Stomach (tissue), 9 donors: Measurements from ENCODE around the gene DUSP6. TPM values are rescaled to one million over a fixed set of nuclear protein-coding genes. Genes with fewer than 3 reads are reported as not detected.
A peak's percentile ranks its signal among the peaks of the same experiment; 100 is the strongest.

ENCODE experiments used
- DNase-seq, 2 donors: peaks; one replicate each; pipeline versions ENCODE4 v3.0.0 to v3.0.0-alpha.2; 2013 to 2019
- H3K27ac ChIP-seq, 5 donors: fragments of 200-600 bp in 4 of 5; sonication (generic) in 4 of 5; one replicate each; pipeline ENCODE4 v1.5.1; 2013 to 2019; ENCODE audit warnings: mild to moderate bottlenecking in 1 of 5, moderate library complexity in 1 of 5
- H3K27me3 ChIP-seq, 3 donors: fragments of 200-600 bp; sonication (generic); one replicate each; pipeline ENCODE4 v1.5.1; 2017 to 2019; ENCODE audit warnings: mixed run types in 1 of 3
- H3K36me3 ChIP-seq, 4 donors: fragments of 200-600 bp; sonication (generic); 1 replicate in 3 of 4; 2 replicates in 1 of 4; pipeline ENCODE4 v1.5.1; 2016 to 2019
- H3K4me1 ChIP-seq, 4 donors: fragments of 200-600 bp; sonication (generic); one replicate each; pipeline ENCODE4 v1.5.1; 2016 to 2019
- H3K4me3 ChIP-seq, 4 donors: fragments of 200-600 bp; sonication (generic) in 3 of 4; one replicate each; pipeline ENCODE4 v1.5.1; 2016 to 2019; ENCODE audit warnings: mild to moderate bottlenecking in 1 of 4
- H3K9me3 ChIP-seq, 4 donors: fragments of 200-600 bp; sonication (generic); one replicate each; pipeline ENCODE4 v1.5.1; 2016 to 2019
- CTCF ChIP-seq, 7 experiments: fragments of 450-650 bp in 4 of 7; fragments of 200-600 bp in 3 of 7; sonication (generic) in 3 of 7; IDR thresholded peaks; one replicate each; pipeline ENCODE4 v1.5.1; 2016 to 2019; ENCODE audit warnings: antibody characterized with exemption in 7 of 7, control low read depth in 2 of 7, mild to moderate bottlenecking in 1 of 7
- EP300 ChIP-seq: sonication (generic); formaldehyde crosslinking; IDR thresholded peaks from one replicate; pipeline ENCODE4 v1.6.1; 2017; ENCODE audit warnings: antibody characterized with exemption
- POLR2A ChIP-seq, 4 donors: fragments of 450-650 bp; IDR thresholded peaks; one replicate each; pipeline ENCODE4 v1.6.1; 2016; ENCODE audit warnings: antibody characterized with exemption in 4 of 4, control low read depth in 2 of 4, mild to moderate bottlenecking in 1 of 4, moderate library complexity in 1 of 4
- POLR2AphosphoS5 ChIP-seq, 3 donors: sonication (generic); formaldehyde crosslinking; IDR thresholded peaks; one replicate each; pipeline ENCODE4 v1.6.1; 2016; ENCODE audit warnings: antibody characterized with exemption in 3 of 3
- WGBS, 5 donors: extraction: QIAGEN DNeasy Blood & Tissue Kit in 3 of 5; methylation state at CpG; one replicate each; pipeline versions ENCODE4 v1.1.5 to v1.1.7; 2013 to 2018; 5-methylcytosine and 5-hydroxymethylcytosine counted together
- intact Hi-C: fragments of 100-400 bp; cut with DNase I; formaldehyde crosslinking; loops from one replicate; pipeline ENCODE4 v1.15.1; 2023; ENCODE audit warnings: low total_unique reads
- polyA plus RNA-seq, 3 donors: library from polyadenylated mRNA; stranded (reverse); fragments of 200-250 nt; gene quantifications; one replicate each; pipeline ENCODE4 v1.2.3, GENCODE V29; 2013
- total RNA-seq, 5 donors: library from RNA; depleted of rRNA; stranded (reverse); fragments of >200 nt; gene quantifications; one replicate each; pipeline versions ENCODE4 v1.1.0 to v1.2.3, GENCODE V29; 2014 to 2016
- donor health status: healthy with polysubstance abuse.
- donor health status: Bipolar disorder and iron deficiency.
- donor health status: healthy.

DUSP6 gene
- total and polyA plus RNA-seq, 8 donors = 11.3 to 105 (median 27.6) TPM

- Histone ChIP-seq H3K36me3 (no peaks in the 10 kb centered on the region), H3K4me3 (no peak overlapping the region), H3K4me1 (peaks cover 11 to 60% (median 40%) of the 10 kb centered on the region in 4 donors), H3K27ac (peak overlapping the region; percentile 43 to 76 (median 71)), H3K27me3 (no peaks in the 10 kb centered on the region), H3K9me3 (no peaks in the 10 kb centered on the region)
- intact Hi-C loops = no loop called here
- TF ChIP-seq POLR2A (IDR thresholded peaks at IDR 0.05) = no peak
- TF ChIP-seq POLR2AphosphoS5 (IDR thresholded peaks at IDR 0.05) = no peak
- TF ChIP-seq CTCF (IDR thresholded peaks at IDR 0.05) = no peak
- TF ChIP-seq EP300 = no peak
- DNase-seq = peak in 1 of 2 donors; percentile 40
- WGBS, 5 donors = 34 to 55% (median 51%) methylated on average over 6 of the region's 6 CpGs
Measured at GRCh38 chr12:89372584-89373370, 20.5 kb upstream of the DUSP6 start.

GRCh38 chr12:89370850-89371249, 18.5 kb upstream of the DUSP6 start:
- Histone ChIP-seq H3K4me3 (no peak overlapping the region), H3K27ac (peak overlapping the region in 3 of 5 donors; percentile 41 to 53 (median 47)), H3K4me1 (peaks cover 11 to 58% (median 40%) of the 10 kb centered on the region in 4 donors), H3K27me3 (no peaks in the 10 kb centered on the region), H3K36me3 (no peaks in the 10 kb centered on the region), H3K9me3 (no peaks in the 10 kb centered on the region)
- TF ChIP-seq EP300 (no peak), CTCF (IDR thresholded peaks at IDR 0.05) (no peak), POLR2A (IDR thresholded peaks at IDR 0.05) (no peak), POLR2AphosphoS5 (IDR thresholded peaks at IDR 0.05) (no peak)
- 61 to 74% (median 68%) methylated on average over 7 of the region's 7 CpGs for WGBS, 5 donors
- DNase-seq = peak in 1 of 2 donors; percentile 30
- intact Hi-C loops = no loop called here

GRCh38 chr12:89370421-89370831, 18.1 kb upstream of the DUSP6 start:
- Histone ChIP-seq H3K4me1 (peaks cover 11 to 54% (median 38%) of the 10 kb centered on the region in 4 donors), H3K9me3 (no peaks in the 10 kb centered on the region), H3K27me3 (no peaks in the 10 kb centered on the region), H3K27ac (peak overlapping the region in 4 of 5 donors; percentile 25 to 53 (median 44)), H3K4me3 (no peak overlapping the region), H3K36me3 (no peaks in the 10 kb centered on the region)
- peak in 2 of 3 donors; percentile 28 to 42 for TF ChIP-seq POLR2AphosphoS5 (IDR thresholded peaks at IDR 0.05)
- TF ChIP-seq EP300 = no peak
- no peak for TF ChIP-seq CTCF (IDR thresholded peaks at IDR 0.05)
- 21 to 51% (median 29%) methylated on average over 3 of the region's 3 CpGs for WGBS, 5 donors
- intact Hi-C loops = no loop called here
- peak in 1 of 2 donors; percentile 78 for DNase-seq

- H3K9me3 ChIP-seq = no peaks in the 10 kb centered on the region
- H3K27ac ChIP-seq = peak overlapping the region in 1 of 5 donors; percentile 25
- H3K4me1 ChIP-seq = peaks cover 7 to 43% (median 30%) of the 10 kb centered on the region in 4 donors
- WGBS, 5 donors = 77 to 89% (median 80%) methylated on average over 3 of the region's 3 CpGs
- no peak for DNase-seq
- H3K36me3 ChIP-seq = no peaks in the 10 kb centered on the region
- intact Hi-C loops = loop anchor here (10.0 kb wide), 1 partner anchor 86 kb away; no protein-coding TSS in a partner anchor
- no peak for TF ChIP-seq POLR2A (IDR thresholded peaks at IDR 0.05)
- TF ChIP-seq CTCF (IDR thresholded peaks at IDR 0.05) = no peak
- TF ChIP-seq EP300 = no peak
- TF ChIP-seq POLR2AphosphoS5 (IDR thresholded peaks at IDR 0.05) = no peak
- H3K27me3 ChIP-seq = no peaks in the 10 kb centered on the region
- no peak overlapping the region for H3K4me3 ChIP-seq
Measured at GRCh38 chr12:89369166-89369565, 16.9 kb upstream of the DUSP6 start.
